SK-N-MC (cell line): ENCODE measurements around the gene FHIT.

Experiments
- DNase-seq: peaks from one replicate; pipeline ENCODE4 v3.0.0-alpha.2; 2011; ENCODE audit warnings: low read depth, low spot score
- H3K27ac ChIP-seq: fragments of 200-600 bp; sonication (generic); 2 replicates; pipeline ENCODE4 v1.5.1; 2016; ENCODE audit warnings: mixed run types
- H3K36me3 ChIP-seq: fragments of 200-600 bp; sonication (generic); 2 replicates; pipeline ENCODE4 v1.6.1; 2017; ENCODE audit warnings: antibody characterized with exemption, low read length, mixed read lengths; ENCODE audit not compliant: insufficient read depth
- H3K4me3 ChIP-seq: fragments of 200-600 bp; sonication (generic); 2 replicates; pipeline ENCODE4 v1.5.1; 2016
- H3K9ac ChIP-seq: fragments of 200-600 bp; sonication (generic); 2 replicates; pipeline ENCODE4 v1.8.0; 2017; ENCODE audit warnings: mixed run types, mixed read lengths; ENCODE audit not compliant: insufficient read length
- H3K9me3 ChIP-seq: fragments of 200-600 bp; sonication (generic); 2 replicates; pipeline ENCODE4 v1.6.1; 2017; ENCODE audit warnings: low read depth, mild to moderate bottlenecking, antibody characterized with exemption, low read length, moderate library complexity, mixed read lengths
- EZH2 ChIP-seq: fragments of 200-600 bp; sonication (generic); IDR thresholded peaks from one replicate; pipeline ENCODE4 v1.6.1; 2017; ENCODE audit warnings: antibody characterized with exemption
- FOXP2 ChIP-seq: optimal IDR thresholded peaks from 2 replicates; pipeline ENCODE3; 2011; ENCODE audit warnings: mild to moderate bottlenecking, moderate library complexity; ENCODE audit not compliant: insufficient read depth; ENCODE audit errors: extremely low read length, control extremely low read depth
- POLR2AphosphoS5 ChIP-seq: IDR thresholded peaks from 2 replicates; pipeline ENCODE4 v1.6.1; 2012; ENCODE audit warnings: mild to moderate bottlenecking, low read depth, low read length, borderline replicate concordance

Gene FHIT

DNA sequence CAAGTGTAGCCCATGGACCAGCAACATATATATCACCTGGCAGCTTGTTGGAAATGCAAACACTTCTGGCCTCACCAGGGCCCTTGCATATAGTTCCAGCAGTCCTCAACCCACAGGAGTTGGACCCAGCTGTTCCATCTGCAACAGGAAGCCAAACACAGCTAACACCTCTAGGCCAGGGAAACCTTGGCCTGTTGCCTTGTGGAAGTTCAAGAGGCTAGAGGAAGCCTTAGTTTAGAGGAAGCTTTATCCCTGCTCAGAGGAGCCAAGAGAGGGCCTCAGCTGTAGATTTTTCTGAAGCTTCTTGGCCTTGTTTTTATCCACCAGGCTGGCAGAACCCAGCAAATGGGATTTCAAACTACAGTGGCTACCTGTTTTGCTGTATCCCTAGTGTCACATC is 11.4 kb downstream of the FHIT start:
- Histone ChIP-seq H3K27ac (no peak overlapping the region), H3K4me3 (no peak overlapping the region), H3K9me3 (no peaks in the 10 kb centered on the region), H3K9ac (no peak overlapping the region), H3K36me3 (no peaks in the 10 kb centered on the region)
- TF ChIP-seq EZH2 (no peak), FOXP2 (no peak), POLR2AphosphoS5 (no peak)
- DNase-seq: no peak

DNA sequence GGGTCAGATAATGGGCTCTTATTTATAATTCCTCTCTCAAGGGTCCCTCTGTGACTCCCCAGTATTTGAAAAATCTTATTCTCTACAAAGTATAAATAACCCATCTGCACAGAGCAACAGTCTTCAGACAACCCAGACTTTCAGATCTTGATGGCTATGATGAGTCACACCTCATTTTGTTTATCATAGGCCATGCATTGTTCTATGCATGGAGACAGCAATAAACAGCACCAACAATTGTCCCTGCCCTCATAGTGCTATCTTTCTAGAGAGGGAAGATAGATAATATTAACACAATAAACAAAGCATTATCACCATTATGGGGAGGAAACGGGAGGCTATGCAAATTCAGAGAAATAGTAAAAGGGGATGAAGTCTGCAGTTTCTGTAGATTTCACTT is 13.4 kb downstream of the FHIT start:
- Histone ChIP-seq H3K4me3 (no peak overlapping the region), H3K9me3 (no peaks in the 10 kb centered on the region), H3K36me3 (no peaks in the 10 kb centered on the region), H3K27ac (no peak overlapping the region), H3K9ac (no peak overlapping the region)
- TF ChIP-seq FOXP2: no peak
- TF ChIP-seq POLR2AphosphoS5: no peak
- TF ChIP-seq EZH2: no peak
- DNase-seq: no peak

DNA sequence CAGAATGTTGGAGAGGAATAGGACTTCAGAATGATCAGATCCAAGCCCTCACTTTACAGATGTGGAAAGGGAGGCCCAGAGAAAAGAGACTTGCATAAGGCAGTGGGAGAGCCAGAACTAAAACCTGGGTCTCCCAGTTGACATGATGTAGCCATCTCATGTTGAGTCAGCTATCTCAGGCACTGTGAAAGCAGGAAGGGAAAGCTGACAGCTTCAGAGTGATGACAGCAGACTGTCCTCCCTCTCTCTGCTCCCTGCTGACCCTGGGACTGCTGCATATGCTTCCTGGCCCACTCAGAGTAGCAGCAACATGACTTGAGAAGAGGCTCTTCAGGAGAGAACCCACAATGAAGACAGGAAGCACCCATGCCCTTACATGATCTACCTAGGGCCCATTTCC is 14.7 kb downstream of the FHIT start:
- no peak overlapping the region for H3K4me3 ChIP-seq
- H3K9ac ChIP-seq: no peak overlapping the region
- no peak for TF ChIP-seq POLR2AphosphoS5
- no peak for DNase-seq
- no peaks in the 10 kb centered on the region for H3K9me3 ChIP-seq
- no peaks in the 10 kb centered on the region for H3K36me3 ChIP-seq
- H3K27ac ChIP-seq: no peak overlapping the region

DNA sequence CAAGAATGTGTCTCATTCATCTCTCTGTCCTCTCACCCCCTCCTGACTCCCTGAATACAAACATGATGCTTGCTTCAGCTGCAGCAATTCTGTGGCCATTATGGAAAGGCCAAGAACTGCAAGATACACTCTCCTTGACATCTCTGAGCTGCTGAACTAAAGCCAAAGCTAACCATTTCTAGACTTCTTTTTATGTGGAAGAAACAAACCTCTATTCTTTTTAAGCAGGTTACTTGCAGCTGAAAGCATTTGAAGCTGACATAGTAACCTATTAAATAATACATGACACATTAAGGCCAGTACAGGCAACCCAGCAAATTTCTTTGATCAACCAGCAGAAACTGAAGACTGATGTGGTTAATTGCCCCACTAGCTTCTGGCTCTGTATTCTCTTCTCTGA is 17.5 kb downstream of the FHIT start:
- Histone ChIP-seq H3K9me3 (no peaks in the 10 kb centered on the region), H3K9ac (no peak overlapping the region), H3K27ac (no peak overlapping the region), H3K36me3 (no peaks in the 10 kb centered on the region), H3K4me3 (no peak overlapping the region)
- no peak for DNase-seq
- TF ChIP-seq FOXP2: no peak
- no peak for TF ChIP-seq EZH2
- TF ChIP-seq POLR2AphosphoS5: no peak

DNA sequence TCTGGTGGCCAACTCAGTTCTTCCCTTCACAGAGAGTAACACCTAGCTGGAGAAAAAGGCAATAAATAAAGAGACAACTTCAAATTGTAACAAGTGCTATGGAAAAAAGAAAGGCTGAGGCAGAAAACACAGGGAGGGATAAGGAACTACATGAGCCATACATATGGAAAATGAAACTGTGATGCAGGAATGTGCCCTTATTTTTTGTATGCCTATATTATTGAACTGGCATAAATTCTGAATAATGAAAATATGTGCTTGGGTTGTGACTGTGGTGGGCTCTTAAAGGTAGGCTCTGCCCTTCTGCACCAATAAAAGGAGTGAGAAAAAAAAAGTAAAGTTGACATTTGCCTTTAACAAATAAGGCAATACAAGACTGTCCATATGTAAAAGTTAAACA is 19.6 kb downstream of the FHIT start:
- TF ChIP-seq EZH2 (no peak), FOXP2 (no peak), POLR2AphosphoS5 (no peak)
- Histone ChIP-seq H3K27ac (no peak overlapping the region), H3K9me3 (no peaks in the 10 kb centered on the region), H3K4me3 (no peak overlapping the region), H3K36me3 (no peaks in the 10 kb centered on the region), H3K9ac (no peak overlapping the region)
- no peak for DNase-seq

DNA sequence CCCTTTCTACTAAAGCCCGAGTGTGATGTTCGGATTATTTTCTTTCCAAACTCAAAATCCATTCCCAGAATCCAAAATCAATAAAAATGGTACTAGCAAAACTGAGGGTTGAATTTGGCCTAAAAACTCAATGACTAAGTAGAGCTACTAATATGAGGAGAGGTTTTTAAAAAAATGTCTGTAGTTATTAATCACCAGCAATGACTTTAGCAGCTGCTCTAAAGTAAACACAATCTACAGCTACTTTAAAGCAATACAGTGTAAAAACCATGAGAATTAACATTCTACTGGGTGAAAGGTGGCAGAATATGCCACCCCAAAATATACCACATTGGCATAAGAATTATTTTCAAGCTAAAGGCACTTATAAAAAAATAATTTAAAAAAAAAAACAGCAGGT is 23.5 kb downstream of the FHIT start:
- Histone ChIP-seq H3K27ac (no peak overlapping the region), H3K9me3 (no peaks in the 10 kb centered on the region), H3K36me3 (no peaks in the 10 kb centered on the region), H3K9ac (no peak overlapping the region), H3K4me3 (no peak overlapping the region)
- DNase-seq: no peak
- no peak for TF ChIP-seq POLR2AphosphoS5
- TF ChIP-seq FOXP2: no peak
- no peak for TF ChIP-seq EZH2

DNA sequence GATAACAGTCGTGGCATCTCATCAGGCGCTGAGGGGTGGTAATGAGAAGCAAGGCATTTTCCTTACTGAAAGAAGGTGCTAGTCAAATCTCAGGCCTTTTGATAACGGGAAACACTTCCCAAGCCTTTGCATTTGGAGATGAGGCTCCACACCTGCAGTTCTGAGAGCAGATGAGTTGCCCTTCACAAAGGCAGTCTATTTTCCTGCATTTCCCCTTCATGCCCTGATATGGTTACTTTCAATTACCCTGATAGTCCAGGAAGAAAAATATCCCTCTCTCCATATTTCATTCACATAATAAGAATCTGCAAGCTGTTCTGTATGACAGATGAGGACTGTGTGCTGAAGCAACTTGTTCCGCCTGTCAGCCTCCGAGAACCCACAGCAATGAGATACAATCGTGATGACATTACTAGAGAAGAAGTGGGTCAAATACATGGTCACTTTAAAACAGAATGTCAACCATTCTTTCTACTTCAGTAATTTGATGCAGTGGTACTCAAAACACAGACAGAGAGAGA is 25.0 kb downstream of the FHIT start:
- no peak overlapping the region for H3K9ac ChIP-seq
- H3K4me3 ChIP-seq: no peak overlapping the region
- no peaks in the 10 kb centered on the region for H3K9me3 ChIP-seq
- no peak for TF ChIP-seq POLR2AphosphoS5
- no peak for TF ChIP-seq EZH2
- no peak for TF ChIP-seq FOXP2
- H3K36me3 ChIP-seq: no peaks in the 10 kb centered on the region
- DNase-seq: no peak
- H3K27ac ChIP-seq: no peak overlapping the region

DNA sequence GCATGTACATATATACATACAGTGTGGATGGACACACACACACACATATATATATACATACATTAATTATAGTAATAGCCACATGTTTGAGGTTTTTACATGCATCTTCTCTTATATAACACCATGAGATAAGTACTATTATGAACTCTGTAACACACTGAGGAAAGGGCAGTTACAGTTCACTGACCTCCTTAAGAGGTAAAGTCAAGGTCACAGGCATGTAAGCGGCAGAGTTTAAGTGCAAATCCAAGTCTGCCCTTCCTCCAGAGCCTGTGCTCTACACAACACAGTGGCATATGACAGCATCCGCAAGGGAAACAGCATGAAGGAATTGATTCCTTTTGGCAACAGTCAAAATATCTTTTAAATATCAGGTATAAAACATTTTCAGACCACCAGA is 26.4 kb downstream of the FHIT start:
- DNase-seq: no peak
- Histone ChIP-seq H3K36me3 (no peaks in the 10 kb centered on the region), H3K9me3 (no peaks in the 10 kb centered on the region), H3K4me3 (no peak overlapping the region), H3K9ac (no peak overlapping the region), H3K27ac (no peak overlapping the region)
- TF ChIP-seq FOXP2 (no peak), POLR2AphosphoS5 (no peak), EZH2 (no peak)

DNA sequence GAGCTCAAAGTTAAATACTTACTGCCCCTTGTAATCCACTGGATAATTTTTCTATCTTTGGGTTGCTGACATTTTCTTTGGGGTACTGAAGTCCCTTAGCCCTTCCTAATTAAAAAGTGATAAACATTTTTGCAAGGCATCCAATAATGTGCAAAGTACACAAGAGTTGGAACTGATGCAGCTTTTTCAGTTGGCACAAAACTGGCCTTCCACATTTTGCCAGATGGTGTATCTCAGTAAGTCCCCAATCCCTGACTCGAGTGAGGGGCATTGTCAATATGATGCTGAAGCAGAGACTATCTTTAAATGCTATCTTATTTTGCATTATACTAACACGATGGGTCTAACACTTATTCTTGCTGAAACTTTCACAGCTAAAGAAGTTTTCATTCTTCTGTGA is 27.8 kb downstream of the FHIT start:
- Histone ChIP-seq H3K27ac (no peak overlapping the region), H3K36me3 (no peaks in the 10 kb centered on the region), H3K9me3 (no peaks in the 10 kb centered on the region), H3K9ac (no peak overlapping the region), H3K4me3 (no peak overlapping the region)
- DNase-seq: no peak
- no peak for TF ChIP-seq POLR2AphosphoS5
- no peak for TF ChIP-seq EZH2
- TF ChIP-seq FOXP2: no peak

DNA sequence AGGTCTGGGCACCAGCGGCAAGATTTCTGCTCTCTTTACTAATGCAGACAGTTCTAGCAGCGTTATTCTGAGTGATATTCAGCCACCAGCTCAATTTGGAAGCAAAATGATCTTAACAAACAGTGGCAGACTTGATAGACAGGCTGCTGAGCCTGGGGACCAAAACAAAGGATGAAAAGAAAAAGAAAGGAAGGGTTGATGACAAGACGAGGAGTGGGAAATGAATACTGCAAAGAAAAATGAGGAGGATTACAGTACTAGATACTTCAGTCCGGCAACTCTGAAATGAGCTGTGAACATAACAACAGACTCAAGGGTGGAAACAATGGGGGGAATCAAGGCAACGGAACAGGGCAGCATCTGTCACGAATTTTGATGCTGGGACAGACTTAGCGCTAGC is 28.8 kb downstream of the FHIT start:
- Histone ChIP-seq H3K4me3 (no peak overlapping the region), H3K9ac (no peak overlapping the region)

More for the DNA sequence above, 28.8 kb downstream of the FHIT start:
- Histone ChIP-seq H3K36me3 (no peaks in the 10 kb centered on the region), H3K27ac (no peak overlapping the region), H3K9me3 (no peaks in the 10 kb centered on the region)
- no peak for TF ChIP-seq POLR2AphosphoS5
- TF ChIP-seq EZH2: no peak
- no peak for TF ChIP-seq FOXP2
- no peak for DNase-seq
